ENCODE measurements around the gene RRAS2.
A peak's percentile ranks its signal among the peaks of the same experiment; 100 is the strongest.

Gene RRAS2

GRCh38 chr11:14309425-14310192 is 49.4 kb downstream of the RRAS2 start:
- DNase-seq (ENCODE audit: low read depth) = no peak
- no peak overlapping the region for H3K4me3 ChIP-seq (ENCODE audit: low read depth, low read length)
- TF ChIP-seq, protein P1, sequence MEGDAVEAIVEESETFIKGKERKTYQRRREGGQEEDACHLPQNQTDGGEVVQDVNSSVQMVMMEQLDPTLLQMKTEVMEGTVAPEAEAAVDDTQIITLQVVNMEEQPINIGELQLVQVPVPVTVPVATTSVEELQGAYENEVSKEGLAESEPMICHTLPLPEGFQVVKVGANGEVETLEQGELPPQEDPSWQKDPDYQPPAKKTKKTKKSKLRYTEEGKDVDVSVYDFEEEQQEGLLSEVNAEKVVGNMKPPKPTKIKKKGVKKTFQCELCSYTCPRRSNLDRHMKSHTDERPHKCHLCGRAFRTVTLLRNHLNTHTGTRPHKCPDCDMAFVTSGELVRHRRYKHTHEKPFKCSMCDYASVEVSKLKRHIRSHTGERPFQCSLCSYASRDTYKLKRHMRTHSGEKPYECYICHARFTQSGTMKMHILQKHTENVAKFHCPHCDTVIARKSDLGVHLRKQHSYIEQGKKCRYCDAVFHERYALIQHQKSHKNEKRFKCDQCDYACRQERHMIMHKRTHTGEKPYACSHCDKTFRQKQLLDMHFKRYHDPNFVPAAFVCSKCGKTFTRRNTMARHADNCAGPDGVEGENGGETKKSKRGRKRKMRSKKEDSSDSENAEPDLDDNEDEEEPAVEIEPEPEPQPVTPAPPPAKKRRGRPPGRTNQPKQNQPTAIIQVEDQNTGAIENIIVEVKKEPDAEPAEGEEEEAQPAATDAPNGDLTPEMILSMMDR (conservative IDR thresholded peaks at IDR 0.05; ENCODE audit: low read depth, low read length) = no peak

GRCh38 chr11:14308897-14309387 is 50.0 kb downstream of the RRAS2 start:
- TF ChIP-seq, protein P1 (conservative IDR thresholded peaks at IDR 0.05; ENCODE audit: low read depth, low read length) = no peak
- DNase-seq (ENCODE audit: low read depth) = no peak
- H3K4me3 ChIP-seq (ENCODE audit: low read depth, low read length) = no peak overlapping the region

- DNase-seq (ENCODE audit: low read depth) = peak; percentile 83
- no peak overlapping the region for H3K4me3 ChIP-seq (ENCODE audit: low read depth, low read length)
- TF ChIP-seq, protein P1 (conservative IDR thresholded peaks at IDR 0.05; ENCODE audit: low read depth, low read length) = peak; percentile 72
Measured at GRCh38 chr11:14308114-14308896, 50.7 kb downstream of the RRAS2 start.

- no peak overlapping the region for H3K4me3 ChIP-seq (ENCODE audit: low read depth, low read length)
- no peak for DNase-seq (ENCODE audit: low read depth)
- TF ChIP-seq, protein P1 (conservative IDR thresholded peaks at IDR 0.05; ENCODE audit: low read depth, low read length) = peak; percentile 49
Measured at GRCh38 chr11:14306481-14306880, 52.5 kb downstream of the RRAS2 start.

DNA sequence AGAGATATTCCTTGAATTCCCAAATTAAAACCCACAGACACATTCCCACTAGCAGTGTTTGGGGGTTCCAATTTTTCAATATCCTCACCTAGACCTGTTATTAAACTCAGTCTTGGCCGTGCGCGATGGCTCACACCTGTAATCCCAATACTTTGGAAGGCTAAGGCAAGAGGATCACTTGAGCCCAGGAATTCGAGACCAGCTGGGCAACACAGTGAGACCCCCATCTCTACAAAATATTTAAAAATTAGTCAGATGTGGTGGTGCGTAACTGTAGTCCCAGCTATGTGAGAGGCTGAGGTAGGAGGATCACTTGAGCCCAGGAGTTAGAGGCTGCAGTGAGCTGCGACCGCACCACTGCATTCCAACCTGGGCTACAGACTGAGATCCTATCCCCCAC is 53.3 kb downstream of the RRAS2 start:
- no peak for DNase-seq (ENCODE audit: low read depth)

DNA sequence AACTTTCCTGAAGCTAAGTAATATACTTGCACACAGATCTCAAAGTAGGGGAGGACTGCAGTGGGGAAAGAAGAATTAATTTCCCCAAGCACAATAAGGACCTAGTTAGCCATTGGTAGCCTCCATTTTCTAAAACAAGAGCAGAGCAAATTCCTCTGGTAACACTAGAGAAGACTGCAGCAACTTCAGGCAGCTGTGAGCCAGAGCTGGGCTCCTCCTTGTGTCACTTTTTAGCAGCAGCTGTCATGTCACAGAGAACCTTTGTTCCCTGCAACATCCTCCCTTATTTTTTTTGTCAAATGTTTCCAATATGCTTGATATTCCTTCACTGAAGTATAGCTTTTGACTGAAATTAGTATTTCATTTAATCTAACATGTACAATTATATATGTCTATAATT is 54.4 kb downstream of the RRAS2 start:
- TF ChIP-seq, protein P1 (conservative IDR thresholded peaks at IDR 0.05; ENCODE audit: low read depth, low read length) = no peak
- DNase-seq (ENCODE audit: low read depth) = no peak

More for the DNA sequence above, 53.3 kb downstream of the RRAS2 start:
- H3K4me3 ChIP-seq (ENCODE audit: low read depth, low read length) = no peak overlapping the region
- TF ChIP-seq, protein P1 (conservative IDR thresholded peaks at IDR 0.05; ENCODE audit: low read depth, low read length) = no peak

More for the DNA sequence above, 54.4 kb downstream of the RRAS2 start:
- H3K4me3 ChIP-seq (ENCODE audit: low read depth, low read length) = no peak overlapping the region
